Superior temporal gyrus (tissue), 1 donor: ENCODE results near the gene LIN28A.

Source experiments
- DNase-seq: peaks from one replicate; pipeline ENCODE4 v3.0.0-alpha.2; 2016; ENCODE audit errors: extremely low spot score

The LIN28A gene

GRCh38 chr1:26387447-26387846 is 23.2 kb upstream of the LIN28A start:
- DNase-seq, result no peak

GRCh38 chr1:26388791-26389445 is 21.7 kb upstream of the LIN28A start:
- no peak for DNase-seq

- DNase-seq, result no peak
Observed at GRCh38 chr1:26389604-26390247, 20.9 kb upstream of the LIN28A start.

GRCh38 chr1:26391450-26391849 is 19.2 kb upstream of the LIN28A start:
- peak; percentile 19 for DNase-seq

GRCh38 chr1:26395754-26396153 is 14.9 kb upstream of the LIN28A start:
- no peak for DNase-seq

- no peak for DNase-seq
Observed at GRCh38 chr1:26399034-26399433, 11.6 kb upstream of the LIN28A start.

- DNase-seq, result no peak
Observed at GRCh38 chr1:26401891-26402290, 8.7 kb upstream of the LIN28A start.

- no peak for DNase-seq
Observed at GRCh38 chr1:26403656-26404055, 7.0 kb upstream of the LIN28A start.

GRCh38 chr1:26404641-26405040 is 6.0 kb upstream of the LIN28A start:
- no peak for DNase-seq

- no peak for DNase-seq
Observed at GRCh38 chr1:26405281-26405915, 5.2 kb upstream of the LIN28A start.

GRCh38 chr1:26408604-26409003 is 2.0 kb upstream of the LIN28A start:
- DNase-seq, result peak; percentile 66

- DNase-seq, result no peak
Observed at GRCh38 chr1:26409191-26409807, 1.3 kb upstream of the LIN28A start.

GRCh38 chr1:26411624-26412074 is 1.0 kb downstream of the LIN28A start:
- no peak for DNase-seq

- no peak for DNase-seq
Observed at GRCh38 chr1:26412180-26412840, 1.7 kb downstream of the LIN28A start.

- DNase-seq, result no peak
Observed at GRCh38 chr1:26413031-26413430, 2.4 kb downstream of the LIN28A start.

GRCh38 chr1:26417111-26417759 is 6.6 kb downstream of the LIN28A start:
- DNase-seq, result peak; percentile 73

GRCh38 chr1:26418865-26419349 is 8.3 kb downstream of the LIN28A start:
- DNase-seq, result no peak

GRCh38 chr1:26419494-26419893 is 8.9 kb downstream of the LIN28A start:
- DNase-seq, result no peak

GRCh38 chr1:26429721-26430120 is 19.1 kb downstream of the LIN28A start:
- no peak for DNase-seq

GRCh38 chr1:26431979-26432695 is 21.5 kb downstream of the LIN28A start, which contains the start of gene DHDDS:
Gene DHDDS, plus strand, starts transcription at chr1:26432321. Its CDS starts 625 bp downstream, at chr1:26432946.
- DNase-seq, result peak; percentile 98

- no peak for DNase-seq
Observed at GRCh38 chr1:26432793-26433192, 22.2 kb downstream of the LIN28A start.
